B cell (primary cell): ENCODE measurements around the gene USP7. TPM values are rescaled to one million over a fixed set of nuclear protein-coding genes. Genes with fewer than 3 reads are reported as not detected.

Experiments used
- ATAC-seq: fragments of 200-7000 bp; cut with Tn5 transposase; one replicate; pipeline ENCODE4 v1.10.0; 2021; ENCODE audit warnings: low read depth, mild to moderate bottlenecking, moderate number of reproducible peaks, moderate library complexity
- CTCF ChIA-PET: fragments of 350-600 bp; sonication (Branson Sonifier 250); formaldehyde crosslinking; loops from one replicate; lab custom pipeline; 2021; ENCODE audit warnings: antibody characterized with exemption, inconsistent platforms; lab: Charles Lee
- POLR2A ChIA-PET: fragments of 350-600 bp; sonication (Branson Sonifier 250); formaldehyde crosslinking; loops from one replicate; lab custom pipeline; 2021; ENCODE audit warnings: antibody characterized with exemption; lab: Charles Lee
- DNase-seq: peaks from one replicate; pipeline ENCODE4 v3.0.0; 2013
- H2AFZ ChIP-seq: 2 replicates; pipeline ENCODE4 v1.6.1; 2012; ENCODE audit warnings: mild to moderate bottlenecking, low read depth, low read length; ENCODE audit not compliant: insufficient read depth, poor library complexity, severe bottlenecking
- H3K27ac ChIP-seq, 2 donors: 1 replicate in 1 of 2; 2 replicates in 1 of 2; pipeline ENCODE4 v1.5.1; 2012 to 2013; ENCODE audit warnings: low read length in 2 of 2, mild to moderate bottlenecking in 2 of 2, moderate library complexity in 1 of 2
- H3K27me3 ChIP-seq, 4 experiments: fragments of 200-600 bp in 1 of 4; sonication (generic) in 1 of 4; replicated peaks in 1 of 4; 1 replicate in 2 of 4; 2 replicates in 2 of 4; pipeline versions ENCODE4 v1.6.1 to v1.7.0; 2013 to 2016; ENCODE audit warnings: low read length in 3 of 4, mild to moderate bottlenecking in 2 of 4, mixed read lengths in 1 of 4, moderate library complexity in 1 of 4; ENCODE audit not compliant: insufficient read depth in 4 of 4, control insufficient read depth in 3 of 4; ENCODE audit errors: control extremely low read depth in 1 of 4
- H3K36me3 ChIP-seq, 2 experiments: replicated peaks in 1 of 2; 1 replicate in 1 of 2; 2 replicates in 1 of 2; pipeline versions ENCODE4 v1.6.1 to v1.7.1; 2013; ENCODE audit warnings: low read length in 1 of 2; ENCODE audit not compliant: insufficient read depth in 2 of 2, control insufficient read depth in 1 of 2; ENCODE audit errors: control extremely low read depth in 1 of 2, extremely low read depth in 1 of 2
- H3K4me1 ChIP-seq, 2 donors: fragments of 200-600 bp in 1 of 2; sonication (generic) in 1 of 2; 1 replicate in 1 of 2; 2 replicates in 1 of 2; pipeline versions ENCODE4 v1.5.1 to v1.6.1; 2013 to 2017; ENCODE audit warnings: low read length in 2 of 2; ENCODE audit not compliant: control insufficient read depth in 2 of 2, insufficient read depth in 2 of 2
- H3K4me2 ChIP-seq: replicated peaks from 2 replicates; pipeline ENCODE3; 2012; ENCODE audit warnings: mild to moderate bottlenecking, low read depth, low read length; ENCODE audit not compliant: poor library complexity, severe bottlenecking
- H3K4me3 ChIP-seq, 5 experiments: fragments of 200-600 bp in 1 of 5; sonication (generic) in 1 of 5; 1 replicate in 3 of 5; 2 replicates in 2 of 5; pipeline versions ENCODE4 v1.5.1 to v1.7.0; 2011 to 2016; ENCODE audit warnings: low read length in 4 of 5, mild to moderate bottlenecking in 4 of 5, low read depth in 2 of 5, control low read depth in 1 of 5, moderate library complexity in 1 of 5; ENCODE audit not compliant: insufficient read depth in 1 of 5; ENCODE audit errors: control extremely low read depth in 1 of 5, extremely low read depth in 1 of 5
- H3K79me2 ChIP-seq: fragments of 200-600 bp; sonication (generic); one replicate; pipeline ENCODE4 v1.6.0; 2016; ENCODE audit warnings: low read length; ENCODE audit not compliant: control insufficient read depth, insufficient read depth
- H3K9ac ChIP-seq: fragments of 200-600 bp; sonication (generic); 2 replicates; pipeline ENCODE4 v1.6.1; 2017; ENCODE audit warnings: mild to moderate bottlenecking, low read length, moderate library complexity
- H3K9me3 ChIP-seq, 3 donors: one replicate each; pipeline versions ENCODE4 v1.6.1 to v1.7.1; 2013; ENCODE audit warnings: low read length in 2 of 3; ENCODE audit not compliant: control insufficient read depth in 2 of 3, insufficient read depth in 1 of 3; ENCODE audit errors: control extremely low read depth in 1 of 3
- H4K20me1 ChIP-seq: 2 replicates; pipeline ENCODE4 v1.6.0; 2012; ENCODE audit warnings: mild to moderate bottlenecking, low read length; ENCODE audit not compliant: insufficient read depth, control insufficient read depth, poor library complexity, severe bottlenecking
- H3K27ac Mint-ChIP-seq: one replicate; pipeline ENCODE4 v1.8.0; 2021; ENCODE audit warnings: mixed read lengths
- H3K27me3 Mint-ChIP-seq: one replicate; pipeline ENCODE4 v1.8.0; 2021; ENCODE audit warnings: mixed read lengths
- H3K4me1 Mint-ChIP-seq: one replicate; pipeline ENCODE4 v1.8.0; 2021; ENCODE audit warnings: mixed read lengths
- H3K4me3 Mint-ChIP-seq: one replicate; pipeline ENCODE4 v1.8.0; 2021; ENCODE audit warnings: mixed read lengths
- H3K9me3 Mint-ChIP-seq: one replicate; pipeline ENCODE4 v1.8.0; 2022; ENCODE audit warnings: mixed read lengths; ENCODE audit not compliant: insufficient read depth
- EZH2 ChIP-seq: IDR thresholded peaks from 2 replicates; pipeline ENCODE4 v1.6.1; 2012; ENCODE audit warnings: borderline replicate concordance, low read depth, mild to moderate bottlenecking, moderate library complexity, low read length; ENCODE audit not compliant: insufficient read depth, poor library complexity, severe bottlenecking
- WGBS: methylation state at CpG from one replicate; pipeline ENCODE4 v1.1.5; 2013; ENCODE audit warnings: missing lambda C conversion rate; ENCODE audit not compliant: insufficient coverage; 5-methylcytosine and 5-hydroxymethylcytosine counted together
- intact Hi-C: fragments of 100-400 bp; cut with micrococcal nuclease; formaldehyde crosslinking; loops from one replicate; pipeline ENCODE4 v1.10.0; 2022
- polyA plus RNA-seq: library from polyadenylated mRNA; depleted of rRNA; stranded (reverse); fragments of >200 nt; gene quantifications from 2 replicates; pipeline ENCODE4 v1.2.3, GENCODE V29; 2012
- total RNA-seq, 2 donors: library from RNA; stranded (reverse); fragments of 120-200 nt in 1 of 2; gene quantifications; 1 replicate in 1 of 2; 2 replicates in 1 of 2; pipeline versions ENCODE4 v1.2.3 to v1.2.4, GENCODE V29; 2013 to 2022
- TF ChIP-seq, protein P1 (sequence below): fragments of 200-600 bp; IDR thresholded peaks from one replicate; pipeline ENCODE4 v1.8.0; 2022; ENCODE audit warnings: antibody characterized with exemption, mild to moderate bottlenecking

USP7 gene
- total and polyA plus RNA-seq, 2 donors (not counting 1 experiment from before 2014, with no cell fraction given): 27.4 to 223 TPM

DNA sequence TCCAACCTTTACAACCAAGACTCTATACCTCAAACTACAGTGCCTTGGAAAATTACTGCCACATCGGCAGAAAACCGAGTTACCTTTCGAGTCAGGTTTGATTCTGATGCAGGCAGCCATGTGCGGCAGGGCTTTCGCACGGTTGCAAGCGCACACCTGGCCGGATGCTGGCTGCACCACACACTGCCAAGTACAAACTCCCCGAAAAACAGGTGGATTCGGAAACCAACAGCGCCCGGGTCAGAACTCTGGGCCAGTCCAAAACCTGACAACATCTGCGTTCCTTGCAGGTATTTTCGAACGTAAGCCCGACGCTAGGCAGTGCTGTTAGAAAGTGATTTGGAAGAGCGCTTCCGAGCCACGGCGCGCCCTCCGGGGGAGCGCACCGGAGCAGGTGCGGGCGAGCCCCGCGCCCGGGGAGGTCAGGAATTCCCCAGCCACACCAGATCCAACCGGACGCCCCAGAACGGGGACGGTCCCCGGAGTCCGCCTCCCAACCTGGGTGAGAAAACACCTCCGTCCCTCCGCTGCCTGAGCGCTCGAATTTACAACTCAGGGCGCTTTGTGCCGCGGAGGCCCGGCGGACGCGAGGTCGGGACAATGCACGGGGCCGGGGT is 1.2 kb downstream of the USP7 start:
- intact Hi-C loops: loop anchor here (1.0 to 5.0 kb wide), 5 partner anchors 26 to 166 kb away; partner anchors contain the start of genes CARHSP1, PMM2 and TMEM186
- H3K9me3 ChIP-seq: no peaks in the 10 kb centered on the region
- H3K36me3 ChIP-seq: no peaks in the 10 kb centered on the region
- under 1% methylated on average over 50 of the region's 50 CpGs for WGBS
- ATAC-seq (peak; percentile 42), DNase-seq (peak; percentile 92)
- TF ChIP-seq, protein P1, sequence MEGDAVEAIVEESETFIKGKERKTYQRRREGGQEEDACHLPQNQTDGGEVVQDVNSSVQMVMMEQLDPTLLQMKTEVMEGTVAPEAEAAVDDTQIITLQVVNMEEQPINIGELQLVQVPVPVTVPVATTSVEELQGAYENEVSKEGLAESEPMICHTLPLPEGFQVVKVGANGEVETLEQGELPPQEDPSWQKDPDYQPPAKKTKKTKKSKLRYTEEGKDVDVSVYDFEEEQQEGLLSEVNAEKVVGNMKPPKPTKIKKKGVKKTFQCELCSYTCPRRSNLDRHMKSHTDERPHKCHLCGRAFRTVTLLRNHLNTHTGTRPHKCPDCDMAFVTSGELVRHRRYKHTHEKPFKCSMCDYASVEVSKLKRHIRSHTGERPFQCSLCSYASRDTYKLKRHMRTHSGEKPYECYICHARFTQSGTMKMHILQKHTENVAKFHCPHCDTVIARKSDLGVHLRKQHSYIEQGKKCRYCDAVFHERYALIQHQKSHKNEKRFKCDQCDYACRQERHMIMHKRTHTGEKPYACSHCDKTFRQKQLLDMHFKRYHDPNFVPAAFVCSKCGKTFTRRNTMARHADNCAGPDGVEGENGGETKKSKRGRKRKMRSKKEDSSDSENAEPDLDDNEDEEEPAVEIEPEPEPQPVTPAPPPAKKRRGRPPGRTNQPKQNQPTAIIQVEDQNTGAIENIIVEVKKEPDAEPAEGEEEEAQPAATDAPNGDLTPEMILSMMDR: peak; percentile 15
- no peak for TF ChIP-seq EZH2
- Mint-ChIP-seq H3K4me3 (peak overlapping the region; percentile 90), H3K27ac (peak overlapping the region; percentile 95), H3K27me3 (peaks cover 5% of the 10 kb centered on the region), H3K4me1 (peaks cover 53% of the 10 kb centered on the region), H3K9me3 (no peaks in the 10 kb centered on the region)
- no peak overlapping the region for H2AFZ ChIP-seq
- H3K79me2 ChIP-seq: peaks cover 66% of the 10 kb centered on the region
- peak overlapping the region; percentile 77 for H3K9ac ChIP-seq
- peaks cover 0 to 4% (median 0%) of the 10 kb centered on the region in 4 experiments for H3K27me3 ChIP-seq
- peaks cover 50 to 53% of the 10 kb centered on the region in 2 donors for H3K4me1 ChIP-seq
- peak overlapping the region; percentile 87 to 89 for H3K27ac ChIP-seq
- H3K4me2 ChIP-seq: peak overlapping the region; percentile 70
- peaks cover 58% of the 10 kb centered on the region for H4K20me1 ChIP-seq
- ChIA-PET CTCF (interaction anchor here (1.1 to 3.4 kb wide), 3 partner anchors 26 to 157 kb away, joined by 3 to 14 read pairs (median 7); no protein-coding TSS in a partner anchor), POLR2A (interaction anchor here (1.0 to 2.2 kb wide), 4 partner anchors 46 to 129 kb away, joined by 4 to 7 read pairs (median 5); partner anchors contain the start of genes CARHSP1 and HAPSTR1)
- H3K4me3 ChIP-seq: peak overlapping the region; percentile 56 to 80 (median 65)
